HEK293 (cell line): ENCODE measurements around the gene MYLK.

ENCODE experiments used
- BCL11A ChIP-seq: fragments of 450-650 bp; formaldehyde crosslinking; IDR thresholded peaks from 2 replicates; pipeline ENCODE4 v1.5.1; 2016; ENCODE audit warnings: low read depth, missing biosample characterization, missing genetic modification characterization
- YY1 ChIP-seq: fragments of 450-650 bp; formaldehyde crosslinking; IDR thresholded peaks from 2 replicates; pipeline ENCODE4 v1.5.1; 2018; ENCODE audit warnings: missing biosample characterization, missing genetic modification characterization
- ZNF121 ChIP-seq: fragments of 450-650 bp; formaldehyde crosslinking; IDR thresholded peaks from 2 replicates; pipeline ENCODE4 v1.5.1; 2016; ENCODE audit warnings: missing biosample characterization, missing genetic modification characterization
- ZNF157 ChIP-seq: fragments of 450-650 bp; formaldehyde crosslinking; IDR thresholded peaks from 2 replicates; pipeline ENCODE4 v1.5.1; 2016; ENCODE audit warnings: missing biosample characterization, missing genetic modification characterization
- ZNF202 ChIP-seq: fragments of 450-650 bp; formaldehyde crosslinking; IDR thresholded peaks from 2 replicates; pipeline ENCODE4 v1.5.1; 2016; ENCODE audit warnings: missing biosample characterization, missing genetic modification characterization, borderline replicate concordance
- ZNF214 ChIP-seq: fragments of 450-650 bp; formaldehyde crosslinking; IDR thresholded peaks from 2 replicates; pipeline ENCODE4 v1.5.1; 2017; ENCODE audit warnings: missing biosample characterization, mild to moderate bottlenecking, missing genetic modification characterization, borderline replicate concordance
- ZNF221 ChIP-seq: fragments of 450-650 bp; formaldehyde crosslinking; IDR thresholded peaks from 2 replicates; pipeline ENCODE4 v1.5.1; 2017; ENCODE audit warnings: missing biosample characterization, missing genetic modification characterization, borderline replicate concordance
- ZNF274 ChIP-seq, 2 experiments: fragments of 200-500 bp in 1 of 2; fragments of 450-650 bp in 1 of 2; sonication (Bioruptor generic) in 1 of 2; formaldehyde crosslinking in 1 of 2; IDR thresholded peaks; 2 replicates each; pipeline versions ENCODE4 v1.5.1 to v1.6.1; 2014 to 2016; ENCODE audit warnings: borderline replicate concordance in 1 of 2, inconsistent platforms in 1 of 2, low read length in 1 of 2, missing biosample characterization in 1 of 2, missing genetic modification characterization in 1 of 2
- ZNF324 ChIP-seq: fragments of 450-650 bp; formaldehyde crosslinking; IDR thresholded peaks from 2 replicates; pipeline ENCODE4 v1.5.1; 2016; ENCODE audit warnings: missing biosample characterization, missing genetic modification characterization
- ZNF433 ChIP-seq: fragments of 450-650 bp; formaldehyde crosslinking; IDR thresholded peaks from 2 replicates; pipeline ENCODE4 v1.5.1; 2016; ENCODE audit warnings: missing biosample characterization, missing genetic modification characterization, low read depth
- ZNF473 ChIP-seq: fragments of 450-650 bp; formaldehyde crosslinking; IDR thresholded peaks from 2 replicates; pipeline ENCODE4 v1.5.1; 2017; ENCODE audit warnings: missing biosample characterization, missing genetic modification characterization
- ZNF549 ChIP-seq: fragments of 450-650 bp; IDR thresholded peaks from 2 replicates; pipeline ENCODE4 v1.5.1; 2018; ENCODE audit warnings: missing biosample characterization, missing genetic modification characterization, mild to moderate bottlenecking, inconsistent platforms, moderate library complexity
- ZNF596 ChIP-seq: fragments of 450-650 bp; IDR thresholded peaks from 2 replicates; pipeline ENCODE4 v1.5.0; 2018; ENCODE audit warnings: missing biosample characterization, mild to moderate bottlenecking, missing genetic modification characterization, moderate library complexity
- ZNF629 ChIP-seq: fragments of 450-650 bp; formaldehyde crosslinking; IDR thresholded peaks from 2 replicates; pipeline ENCODE4 v1.5.1; 2017; ENCODE audit warnings: missing biosample characterization, missing genetic modification characterization
- ZNF664 ChIP-seq: fragments of 450-650 bp; formaldehyde crosslinking; IDR thresholded peaks from 2 replicates; pipeline ENCODE4 v1.5.1; 2016; ENCODE audit warnings: missing biosample characterization, missing genetic modification characterization
- ZNF670 ChIP-seq: fragments of 450-650 bp; formaldehyde crosslinking; IDR thresholded peaks from 2 replicates; pipeline ENCODE4 v1.5.1; 2016; ENCODE audit warnings: missing biosample characterization, missing genetic modification characterization, low read depth
- ZNF777 ChIP-seq: fragments of 450-650 bp; formaldehyde crosslinking; IDR thresholded peaks from 2 replicates; pipeline ENCODE4 v1.5.1; 2017; ENCODE audit warnings: missing biosample characterization, missing genetic modification characterization, borderline replicate concordance
- ZNF785 ChIP-seq: fragments of 450-650 bp; formaldehyde crosslinking; IDR thresholded peaks from 2 replicates; pipeline ENCODE4 v1.5.1; 2016; ENCODE audit warnings: missing biosample characterization, missing genetic modification characterization
- ZNF792 ChIP-seq: fragments of 450-650 bp; formaldehyde crosslinking; IDR thresholded peaks from 2 replicates; pipeline ENCODE4 v1.5.1; 2016; ENCODE audit warnings: missing biosample characterization, missing genetic modification characterization
- TF ChIP-seq, protein P1 (sequence below): fragments of 450-650 bp; IDR thresholded peaks from 2 replicates; pipeline ENCODE4 v1.5.1; 2018; ENCODE audit warnings: missing biosample characterization, missing genetic modification characterization
- TF ChIP-seq, protein P2 (sequence below): fragments of 450-650 bp; formaldehyde crosslinking; IDR thresholded peaks from 2 replicates; pipeline ENCODE4 v1.5.1; 2016; ENCODE audit warnings: missing biosample characterization, missing genetic modification characterization
- TF ChIP-seq, protein P3 (sequence below): fragments of 450-650 bp; formaldehyde crosslinking; IDR thresholded peaks from 2 replicates; pipeline ENCODE4 v1.5.1; 2017; ENCODE audit warnings: missing biosample characterization, missing genetic modification characterization
- TF ChIP-seq, protein P4 (sequence below): fragments of 450-650 bp; formaldehyde crosslinking; conservative IDR thresholded peaks from 2 replicates; pipeline ENCODE4 v1.5.1; 2016; ENCODE audit warnings: low read depth, missing biosample characterization, missing genetic modification characterization
- TF ChIP-seq, protein P5 (sequence below): fragments of 450-650 bp; formaldehyde crosslinking; IDR thresholded peaks from 2 replicates; pipeline ENCODE4 v1.5.1; 2016; ENCODE audit warnings: missing biosample characterization, missing genetic modification characterization
- TF ChIP-seq, protein P6 (sequence below): fragments of 450-650 bp; formaldehyde crosslinking; optimal IDR thresholded peaks from 2 replicates; pipeline ENCODE3; 2016; ENCODE audit warnings: missing biosample characterization, mild to moderate bottlenecking, missing genetic modification characterization

MYLK gene

DNA sequence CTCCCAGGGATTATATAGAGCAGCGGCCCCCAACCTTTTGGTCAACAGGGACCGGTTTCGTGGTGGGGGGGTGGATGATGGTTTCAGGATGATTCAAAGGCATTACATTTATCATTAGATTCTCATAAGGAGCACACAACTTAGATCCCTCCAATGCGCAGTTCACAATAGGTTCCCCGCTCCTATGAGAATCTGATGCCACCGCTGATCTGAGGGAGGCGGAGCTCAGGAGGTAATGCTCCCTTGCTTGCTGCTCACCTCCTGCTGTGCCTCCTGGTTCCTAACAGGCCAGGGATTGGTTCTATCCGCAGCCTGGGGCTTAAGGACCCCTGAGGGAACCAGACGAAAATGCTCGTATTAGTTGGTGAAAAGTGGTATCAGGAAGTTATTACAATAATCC, 298.0 kb downstream of the MYLK start (continued):
- TF ChIP-seq, protein P1, sequence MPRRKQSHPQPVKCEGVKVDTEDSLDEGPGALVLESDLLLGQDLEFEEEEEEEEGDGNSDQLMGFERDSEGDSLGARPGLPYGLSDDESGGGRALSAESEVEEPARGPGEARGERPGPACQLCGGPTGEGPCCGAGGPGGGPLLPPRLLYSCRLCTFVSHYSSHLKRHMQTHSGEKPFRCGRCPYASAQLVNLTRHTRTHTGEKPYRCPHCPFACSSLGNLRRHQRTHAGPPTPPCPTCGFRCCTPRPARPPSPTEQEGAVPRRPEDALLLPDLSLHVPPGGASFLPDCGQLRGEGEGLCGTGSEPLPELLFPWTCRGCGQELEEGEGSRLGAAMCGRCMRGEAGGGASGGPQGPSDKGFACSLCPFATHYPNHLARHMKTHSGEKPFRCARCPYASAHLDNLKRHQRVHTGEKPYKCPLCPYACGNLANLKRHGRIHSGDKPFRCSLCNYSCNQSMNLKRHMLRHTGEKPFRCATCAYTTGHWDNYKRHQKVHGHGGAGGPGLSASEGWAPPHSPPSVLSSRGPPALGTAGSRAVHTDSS: no peak
- TF ChIP-seq ZNF549 (tag by site-specific recombination) (no peak), ZNF596 (tag by site-specific recombination) (no peak), ZNF324 (tag by site-specific recombination) (no peak), ZNF629 (tag by site-specific recombination) (no peak), BCL11A (tag by site-specific recombination) (no peak), ZNF274 (IDR thresholded peaks at IDR 0.05; ENCODE audit: low read length) (no peak), ZNF274 (tag by site-specific recombination; IDR thresholded peaks at IDR 0.05; ENCODE audit: borderline replicate concordance) (no peak), ZNF221 (no peak), ZNF473 (tag by site-specific recombination) (no peak), ZNF777 (tag by site-specific recombination) (no peak), ZNF433 (tag by site-specific recombination) (no peak), ZNF664 (tag by site-specific recombination) (no peak), ZNF785 (tag by site-specific recombination) (no peak), ZNF792 (tag by site-specific recombination) (no peak), ZNF670 (tag by site-specific recombination) (no peak), ZNF214 (tag by site-specific recombination) (no peak), ZNF202 (tag by site-specific recombination) (no peak), ZNF157 (tag by site-specific recombination) (no peak), YY1 (no peak), ZNF121 (tag by site-specific recombination) (no peak)
- TF ChIP-seq, protein P2, sequence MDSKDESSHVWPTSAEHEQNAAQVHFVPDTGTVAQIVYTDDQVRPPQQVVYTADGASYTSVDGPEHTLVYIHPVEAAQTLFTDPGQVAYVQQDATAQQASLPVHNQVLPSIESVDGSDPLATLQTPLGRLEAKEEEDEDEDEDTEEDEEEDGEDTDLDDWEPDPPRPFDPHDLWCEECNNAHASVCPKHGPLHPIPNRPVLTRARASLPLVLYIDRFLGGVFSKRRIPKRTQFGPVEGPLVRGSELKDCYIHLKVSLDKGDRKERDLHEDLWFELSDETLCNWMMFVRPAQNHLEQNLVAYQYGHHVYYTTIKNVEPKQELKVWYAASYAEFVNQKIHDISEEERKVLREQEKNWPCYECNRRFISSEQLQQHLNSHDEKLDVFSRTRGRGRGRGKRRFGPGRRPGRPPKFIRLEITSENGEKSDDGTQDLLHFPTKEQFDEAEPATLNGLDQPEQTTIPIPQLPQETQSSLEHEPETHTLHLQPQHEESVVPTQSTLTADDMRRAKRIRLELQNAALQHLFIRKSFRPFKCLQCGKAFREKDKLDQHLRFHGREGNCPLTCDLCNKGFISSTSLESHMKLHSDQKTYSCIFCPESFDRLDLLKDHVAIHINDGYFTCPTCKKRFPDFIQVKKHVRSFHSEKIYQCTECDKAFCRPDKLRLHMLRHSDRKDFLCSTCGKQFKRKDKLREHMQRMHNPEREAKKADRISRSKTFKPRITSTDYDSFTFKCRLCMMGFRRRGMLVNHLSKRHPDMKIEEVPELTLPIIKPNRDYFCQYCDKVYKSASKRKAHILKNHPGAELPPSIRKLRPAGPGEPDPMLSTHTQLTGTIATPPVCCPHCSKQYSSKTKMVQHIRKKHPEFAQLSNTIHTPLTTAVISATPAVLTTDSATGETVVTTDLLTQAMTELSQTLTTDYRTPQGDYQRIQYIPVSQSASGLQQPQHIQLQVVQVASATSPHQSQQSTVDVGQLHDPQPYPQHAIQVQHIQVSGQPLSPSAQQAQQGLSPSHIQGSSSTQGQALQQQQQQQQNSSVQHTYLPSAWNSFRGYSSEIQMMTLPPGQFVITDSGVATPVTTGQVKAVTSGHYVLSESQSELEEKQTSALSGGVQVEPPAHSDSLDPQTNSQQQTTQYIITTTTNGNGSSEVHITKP (tag by site-specific recombination): peak; percentile 63
- TF ChIP-seq, protein P3, sequence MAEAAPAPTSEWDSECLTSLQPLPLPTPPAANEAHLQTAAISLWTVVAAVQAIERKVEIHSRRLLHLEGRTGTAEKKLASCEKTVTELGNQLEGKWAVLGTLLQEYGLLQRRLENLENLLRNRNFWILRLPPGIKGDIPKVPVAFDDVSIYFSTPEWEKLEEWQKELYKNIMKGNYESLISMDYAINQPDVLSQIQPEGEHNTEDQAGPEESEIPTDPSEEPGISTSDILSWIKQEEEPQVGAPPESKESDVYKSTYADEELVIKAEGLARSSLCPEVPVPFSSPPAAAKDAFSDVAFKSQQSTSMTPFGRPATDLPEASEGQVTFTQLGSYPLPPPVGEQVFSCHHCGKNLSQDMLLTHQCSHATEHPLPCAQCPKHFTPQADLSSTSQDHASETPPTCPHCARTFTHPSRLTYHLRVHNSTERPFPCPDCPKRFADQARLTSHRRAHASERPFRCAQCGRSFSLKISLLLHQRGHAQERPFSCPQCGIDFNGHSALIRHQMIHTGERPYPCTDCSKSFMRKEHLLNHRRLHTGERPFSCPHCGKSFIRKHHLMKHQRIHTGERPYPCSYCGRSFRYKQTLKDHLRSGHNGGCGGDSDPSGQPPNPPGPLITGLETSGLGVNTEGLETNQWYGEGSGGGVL: no peak
- TF ChIP-seq, protein P4, sequence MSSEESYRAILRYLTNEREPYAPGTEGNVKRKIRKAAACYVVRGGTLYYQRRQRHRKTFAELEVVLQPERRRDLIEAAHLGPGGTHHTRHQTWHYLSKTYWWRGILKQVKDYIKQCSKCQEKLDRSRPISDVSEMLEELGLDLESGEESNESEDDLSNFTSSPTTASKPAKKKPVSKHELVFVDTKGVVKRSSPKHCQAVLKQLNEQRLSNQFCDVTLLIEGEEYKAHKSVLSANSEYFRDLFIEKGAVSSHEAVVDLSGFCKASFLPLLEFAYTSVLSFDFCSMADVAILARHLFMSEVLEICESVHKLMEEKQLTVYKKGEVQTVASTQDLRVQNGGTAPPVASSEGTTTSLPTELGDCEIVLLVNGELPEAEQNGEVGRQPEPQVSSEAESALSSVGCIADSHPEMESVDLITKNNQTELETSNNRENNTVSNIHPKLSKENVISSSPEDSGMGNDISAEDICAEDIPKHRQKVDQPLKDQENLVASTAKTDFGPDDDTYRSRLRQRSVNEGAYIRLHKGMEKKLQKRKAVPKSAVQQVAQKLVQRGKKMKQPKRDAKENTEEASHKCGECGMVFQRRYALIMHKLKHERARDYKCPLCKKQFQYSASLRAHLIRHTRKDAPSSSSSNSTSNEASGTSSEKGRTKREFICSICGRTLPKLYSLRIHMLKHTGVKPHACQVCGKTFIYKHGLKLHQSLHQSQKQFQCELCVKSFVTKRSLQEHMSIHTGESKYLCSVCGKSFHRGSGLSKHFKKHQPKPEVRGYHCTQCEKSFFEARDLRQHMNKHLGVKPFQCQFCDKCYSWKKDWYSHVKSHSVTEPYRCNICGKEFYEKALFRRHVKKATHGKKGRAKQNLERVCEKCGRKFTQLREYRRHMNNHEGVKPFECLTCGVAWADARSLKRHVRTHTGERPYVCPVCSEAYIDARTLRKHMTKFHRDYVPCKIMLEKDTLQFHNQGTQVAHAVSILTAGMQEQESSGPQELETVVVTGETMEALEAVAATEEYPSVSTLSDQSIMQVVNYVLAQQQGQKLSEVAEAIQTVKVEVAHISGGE (tag by site-specific recombination): no peak; the same call in 1 of the 2 replicates
- TF ChIP-seq, protein P5, sequence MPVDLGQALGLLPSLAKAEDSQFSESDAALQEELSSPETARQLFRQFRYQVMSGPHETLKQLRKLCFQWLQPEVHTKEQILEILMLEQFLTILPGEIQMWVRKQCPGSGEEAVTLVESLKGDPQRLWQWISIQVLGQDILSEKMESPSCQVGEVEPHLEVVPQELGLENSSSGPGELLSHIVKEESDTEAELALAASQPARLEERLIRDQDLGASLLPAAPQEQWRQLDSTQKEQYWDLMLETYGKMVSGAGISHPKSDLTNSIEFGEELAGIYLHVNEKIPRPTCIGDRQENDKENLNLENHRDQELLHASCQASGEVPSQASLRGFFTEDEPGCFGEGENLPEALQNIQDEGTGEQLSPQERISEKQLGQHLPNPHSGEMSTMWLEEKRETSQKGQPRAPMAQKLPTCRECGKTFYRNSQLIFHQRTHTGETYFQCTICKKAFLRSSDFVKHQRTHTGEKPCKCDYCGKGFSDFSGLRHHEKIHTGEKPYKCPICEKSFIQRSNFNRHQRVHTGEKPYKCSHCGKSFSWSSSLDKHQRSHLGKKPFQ (tag by site-specific recombination): no peak
- TF ChIP-seq, protein P6, sequence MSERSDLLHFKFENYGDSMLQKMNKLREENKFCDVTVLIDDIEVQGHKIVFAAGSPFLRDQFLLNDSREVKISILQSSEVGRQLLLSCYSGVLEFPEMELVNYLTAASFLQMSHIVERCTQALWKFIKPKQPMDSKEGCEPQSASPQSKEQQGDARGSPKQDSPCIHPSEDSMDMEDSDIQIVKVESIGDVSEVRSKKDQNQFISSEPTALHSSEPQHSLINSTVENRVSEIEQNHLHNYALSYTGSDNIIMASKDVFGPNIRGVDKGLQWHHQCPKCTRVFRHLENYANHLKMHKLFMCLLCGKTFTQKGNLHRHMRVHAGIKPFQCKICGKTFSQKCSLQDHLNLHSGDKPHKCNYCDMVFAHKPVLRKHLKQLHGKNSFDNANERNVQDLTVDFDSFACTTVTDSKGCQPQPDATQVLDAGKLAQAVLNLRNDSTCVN (tag by site-specific recombination): no peak
